WERI-Rb-1 (cell line): ENCODE results near the gene RGS16.

ENCODE experiments used
- DNase-seq: peaks from one replicate; pipeline ENCODE4 v3.0.0-alpha.2; 2020
- H3K27ac ChIP-seq: fragments of 250-450 bp; sonication (Bioruptor Pico); 2 replicates; pipeline ENCODE4 v1.5.1; 2020; ENCODE audit warnings: mild to moderate bottlenecking, moderate library complexity
- H3K27me3 ChIP-seq: fragments of 250-450 bp; sonication (Bioruptor Pico); 2 replicates; pipeline ENCODE4 v1.5.1; 2021; ENCODE audit warnings: mild to moderate bottlenecking, low read depth, moderate library complexity; ENCODE audit not compliant: insufficient read depth, severe bottlenecking
- H3K36me3 ChIP-seq: fragments of 250-450 bp; sonication (Bioruptor Pico); 2 replicates; pipeline ENCODE4 v1.5.1; 2020; ENCODE audit warnings: mild to moderate bottlenecking, moderate library complexity
- H3K4me3 ChIP-seq: 2 replicates; pipeline ENCODE4 v1.5.1; 2011; ENCODE audit warnings: low read depth, mild to moderate bottlenecking, control low read depth, low read length
- H3K9me3 ChIP-seq: fragments of 250-450 bp; sonication (Bioruptor Pico); 2 replicates; pipeline ENCODE4 v1.5.1; 2021; ENCODE audit warnings: mild to moderate bottlenecking, moderate library complexity; ENCODE audit not compliant: severe bottlenecking
- CTCF ChIP-seq: IDR thresholded peaks from 2 replicates; pipeline ENCODE4 v1.5.1; 2011; ENCODE audit warnings: low read depth, mild to moderate bottlenecking, control low read depth, inconsistent platforms, low read length

Gene RGS16

DNA sequence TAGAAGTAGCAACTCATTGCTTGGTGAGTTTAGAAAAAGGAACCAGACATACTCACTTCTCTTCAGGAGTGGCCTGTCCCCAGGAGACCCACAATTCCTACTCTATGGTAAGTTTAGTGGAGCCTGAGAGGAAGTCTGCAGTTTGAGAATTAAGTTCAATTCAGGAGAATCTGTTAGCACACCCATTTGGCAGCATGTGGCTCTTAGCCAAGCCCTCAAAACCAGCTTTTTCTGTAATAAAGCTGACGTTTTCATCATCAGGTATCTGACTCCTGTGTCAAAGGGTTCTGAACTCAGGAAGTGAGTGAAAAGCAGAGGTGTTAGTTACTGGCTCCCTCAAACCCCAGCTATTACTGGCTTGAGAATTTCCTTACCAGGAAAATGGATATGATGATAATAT lies 20.4 kb upstream of the RGS16 start:
- Histone ChIP-seq H3K27ac (no peak overlapping the region), H3K4me3 (no peak overlapping the region), H3K36me3 (no peaks in the 10 kb centered on the region), H3K27me3 (no peaks in the 10 kb centered on the region), H3K9me3 (no peaks in the 10 kb centered on the region)
- TF ChIP-seq CTCF = no peak
- no peak for DNase-seq

GRCh38 chr1:182622901-182623528 lies 18.8 kb upstream of the RGS16 start:
- TF ChIP-seq CTCF = no peak
- Histone ChIP-seq H3K27ac (no peak overlapping the region), H3K27me3 (no peaks in the 10 kb centered on the region), H3K36me3 (no peaks in the 10 kb centered on the region), H3K4me3 (no peak overlapping the region), H3K9me3 (no peaks in the 10 kb centered on the region)
- DNase-seq = no peak

DNA sequence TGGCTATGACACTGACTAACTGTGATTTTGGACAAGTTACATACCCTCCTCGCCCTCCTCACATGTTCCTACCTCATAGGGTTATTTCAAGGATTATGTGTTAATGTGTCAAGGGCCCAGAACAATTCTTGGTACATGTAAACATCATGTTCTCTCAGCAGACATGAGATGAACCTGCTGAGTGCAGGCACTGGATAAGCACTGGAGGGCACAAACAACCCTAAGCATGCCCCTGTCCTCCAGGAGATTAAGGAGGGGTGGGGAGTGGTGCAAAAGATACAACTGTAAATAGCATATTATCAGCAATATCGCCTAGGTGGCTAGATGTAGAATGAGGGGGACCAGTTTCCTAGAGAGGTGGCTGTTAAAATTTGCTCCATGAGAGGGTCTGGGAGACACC lies 17.7 kb upstream of the RGS16 start:
- no peak for TF ChIP-seq CTCF
- no peaks in the 10 kb centered on the region for H3K36me3 ChIP-seq
- no peak overlapping the region for H3K27ac ChIP-seq
- no peak overlapping the region for H3K4me3 ChIP-seq
- no peak for DNase-seq
- no peaks in the 10 kb centered on the region for H3K27me3 ChIP-seq
- no peaks in the 10 kb centered on the region for H3K9me3 ChIP-seq

DNA sequence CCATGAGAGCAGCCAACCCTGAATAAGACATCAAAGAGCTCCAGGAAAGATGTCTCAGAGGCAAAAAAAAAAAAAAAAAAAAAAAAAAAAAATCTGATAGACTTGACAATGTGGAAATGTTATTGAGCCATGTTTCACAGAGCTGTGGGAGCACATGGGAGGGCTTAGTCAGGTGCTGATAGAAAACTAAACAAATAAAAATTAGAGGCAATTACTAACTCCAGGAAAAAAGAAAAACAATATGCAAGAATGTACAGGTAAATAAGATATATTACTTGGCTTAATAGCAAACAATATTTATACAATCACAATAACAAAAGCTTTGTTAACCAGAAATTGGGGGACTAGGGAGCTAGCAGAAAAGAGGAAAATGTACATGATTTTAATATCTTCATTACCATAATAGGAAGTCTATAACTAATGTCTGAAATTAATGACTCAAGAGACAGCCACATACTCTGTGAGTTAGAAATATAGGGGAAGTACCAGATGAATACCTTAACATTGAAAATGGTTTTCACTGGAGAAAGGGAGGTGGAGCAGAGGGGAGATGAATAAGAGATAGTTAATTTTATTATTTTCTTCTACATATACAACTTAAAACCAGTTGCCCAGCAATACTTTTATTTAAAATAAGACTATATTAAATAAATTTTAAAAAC lies 16.9 kb upstream of the RGS16 start:
- H3K27ac ChIP-seq = no peak overlapping the region
- DNase-seq = no peak
- no peaks in the 10 kb centered on the region for H3K36me3 ChIP-seq
- H3K4me3 ChIP-seq = no peak overlapping the region
- no peaks in the 10 kb centered on the region for H3K9me3 ChIP-seq
- TF ChIP-seq CTCF = no peak
- no peaks in the 10 kb centered on the region for H3K27me3 ChIP-seq

GRCh38 chr1:182617734-182618351 lies 13.7 kb upstream of the RGS16 start:
- Histone ChIP-seq H3K9me3 (no peaks in the 10 kb centered on the region), H3K4me3 (no peak overlapping the region), H3K36me3 (no peaks in the 10 kb centered on the region), H3K27me3 (no peaks in the 10 kb centered on the region), H3K27ac (no peak overlapping the region)
- DNase-seq = no peak
- TF ChIP-seq CTCF = no peak
